Stimulated activated CD4-positive, alpha-beta T cell treated with anti-CD3 and anti-CD28 coated beads, Interleukin-1b, Interleukin-23, amount 100 ng/mL, for 1 hour (primary cell): ENCODE results near the gene SORT1.

ENCODE experiments used
- DNase-seq, 2 donors: peaks; one replicate each; pipeline ENCODE4 v3.0.0-alpha.2; 2020; ENCODE audit warnings: low read depth in 2 of 2

The SORT1 gene

DNA sequence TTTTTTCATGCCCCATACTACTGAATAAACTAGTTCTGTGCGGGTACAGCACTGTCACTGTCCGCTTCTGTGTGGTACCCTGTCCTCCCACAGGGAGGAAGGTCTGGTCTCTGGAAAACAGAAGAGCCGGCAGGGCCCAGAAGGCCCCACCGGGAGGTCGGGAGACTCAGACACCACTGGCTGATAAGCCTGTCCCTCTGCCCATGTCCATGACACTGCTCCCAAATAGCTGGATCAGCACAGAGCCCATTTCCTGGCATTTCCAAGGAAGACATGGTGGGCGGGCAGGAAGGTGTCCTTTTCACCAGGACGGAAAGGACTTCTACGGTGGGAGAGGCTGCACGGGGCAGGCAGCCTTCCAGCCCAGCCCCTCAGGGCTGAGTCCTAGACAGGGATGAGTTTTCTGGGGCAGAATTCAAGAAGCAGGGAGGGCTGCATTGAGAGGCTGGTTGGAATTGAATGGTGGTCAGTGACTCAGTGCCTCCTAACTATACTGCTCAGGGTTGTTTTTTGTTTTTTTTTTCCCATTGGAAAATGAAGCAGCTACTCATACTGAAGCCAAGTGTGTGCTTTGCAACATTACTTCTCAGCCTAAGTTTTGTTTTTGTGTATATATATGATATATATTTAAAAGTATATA, 121.9 kb downstream of the SORT1 start:
- no peak for DNase-seq

DNA sequence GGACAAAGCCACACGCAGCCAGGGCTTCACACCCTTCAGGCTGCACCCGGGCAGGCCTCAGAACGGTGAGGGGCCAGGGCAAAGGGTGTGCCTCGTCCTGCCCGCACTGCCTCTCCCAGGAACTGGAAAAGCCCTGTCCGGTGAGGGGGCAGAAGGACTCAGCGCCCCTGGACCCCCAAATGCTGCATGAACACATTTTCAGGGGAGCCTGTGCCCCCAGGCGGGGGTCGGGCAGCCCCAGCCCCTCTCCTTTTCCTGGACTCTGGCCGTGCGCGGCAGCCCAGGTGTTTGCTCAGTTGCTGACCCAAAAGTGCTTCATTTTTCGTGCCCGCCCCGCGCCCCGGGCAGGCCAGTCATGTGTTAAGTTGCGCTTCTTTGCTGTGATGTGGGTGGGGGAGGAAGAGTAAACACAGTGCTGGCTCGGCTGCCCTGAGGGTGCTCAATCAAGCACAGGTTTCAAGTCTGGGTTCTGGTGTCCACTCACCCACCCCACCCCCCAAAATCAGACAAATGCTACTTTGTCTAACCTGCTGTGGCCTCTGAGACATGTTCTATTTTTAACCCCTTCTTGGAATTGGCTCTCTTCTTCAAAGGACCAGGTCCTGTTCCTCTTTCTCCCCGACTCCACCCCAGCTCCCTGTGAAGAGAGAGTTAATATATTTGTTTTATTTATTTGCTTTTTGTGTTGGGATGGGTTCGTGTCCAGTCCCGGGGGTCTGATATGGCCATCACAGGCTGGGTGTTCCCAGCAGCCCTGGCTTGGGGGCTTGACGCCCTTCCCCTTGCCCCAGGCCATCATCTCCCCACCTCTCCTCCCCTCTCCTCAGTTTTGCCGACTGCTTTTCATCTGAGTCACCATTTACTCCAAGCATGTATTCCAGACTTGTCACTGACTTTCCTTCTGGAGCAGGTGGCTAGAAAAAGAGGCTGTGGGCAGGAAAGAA, 122.9 kb downstream of the SORT1 start:
- no peak for DNase-seq

DNA sequence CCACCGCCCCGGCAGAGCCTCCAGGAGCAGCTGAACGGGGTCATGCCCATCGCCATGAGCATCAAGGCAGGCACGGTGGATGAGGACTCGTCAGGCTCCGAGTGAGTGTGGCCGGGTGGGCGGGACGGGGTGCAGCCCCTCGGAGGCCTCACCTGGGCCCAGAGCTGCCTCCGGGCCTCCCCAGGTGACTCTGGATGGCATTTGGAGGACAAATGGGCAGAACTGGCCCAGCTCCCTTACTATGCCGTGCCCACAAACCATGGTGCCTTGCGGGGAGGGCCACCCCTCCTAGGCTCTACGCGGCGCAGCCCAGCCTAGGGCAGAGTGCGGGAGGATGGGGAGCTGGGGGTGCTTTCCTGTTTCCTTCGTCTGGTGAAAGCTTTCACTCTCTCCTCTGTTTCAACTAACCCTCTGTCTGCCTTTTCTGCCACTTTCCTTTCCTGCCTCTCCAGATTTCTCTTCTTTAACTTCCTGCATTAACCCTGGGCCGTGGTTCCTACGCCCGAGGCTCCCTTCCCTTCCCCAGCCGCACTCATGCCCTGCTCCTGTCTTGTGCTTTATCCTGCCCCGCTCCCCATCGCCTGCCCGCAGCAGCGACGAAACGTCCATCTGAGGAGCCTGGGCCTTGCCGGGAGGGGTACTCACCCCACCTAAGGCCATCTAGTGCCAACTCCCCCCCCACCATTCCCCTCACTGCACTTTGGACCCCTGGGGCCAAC, 124.0 kb downstream of the SORT1 start:
- no peak for DNase-seq

DNA sequence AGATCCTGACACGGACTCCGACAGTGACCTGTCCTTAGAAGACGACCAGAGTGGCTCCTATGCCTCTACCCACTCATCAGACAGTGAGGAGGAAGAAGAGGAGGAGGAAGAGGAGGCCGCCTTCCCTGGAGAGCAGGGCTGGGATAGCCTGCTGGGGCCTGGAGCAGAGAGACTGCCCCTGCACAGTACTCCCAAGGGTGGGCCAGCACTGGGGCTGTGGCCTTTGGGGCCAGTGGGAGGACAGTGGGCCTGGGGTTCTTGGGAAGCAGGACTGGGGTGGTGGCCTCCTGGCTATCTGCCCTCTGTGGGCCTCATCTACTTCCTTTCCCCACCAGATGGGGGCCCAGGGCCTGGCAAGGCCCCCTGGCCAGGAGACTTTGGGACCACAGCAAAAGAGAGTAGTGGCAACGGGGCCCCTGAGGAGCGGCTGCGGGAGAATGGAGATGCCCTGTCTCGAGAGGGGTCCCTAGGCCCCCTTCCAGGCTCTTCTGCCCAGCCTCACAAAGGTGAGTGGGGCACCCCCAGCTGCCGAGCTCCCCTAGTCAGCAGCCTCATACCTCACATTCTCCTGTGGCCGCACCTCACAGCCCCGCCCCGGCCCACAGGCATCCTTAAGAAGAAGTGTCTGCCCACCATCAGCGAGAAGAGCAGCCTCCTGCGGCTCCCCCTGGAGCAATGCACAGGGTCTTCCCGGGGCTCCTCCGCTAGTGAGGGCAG, 124.7 kb downstream of the SORT1 start:
- no peak for DNase-seq

DNA sequence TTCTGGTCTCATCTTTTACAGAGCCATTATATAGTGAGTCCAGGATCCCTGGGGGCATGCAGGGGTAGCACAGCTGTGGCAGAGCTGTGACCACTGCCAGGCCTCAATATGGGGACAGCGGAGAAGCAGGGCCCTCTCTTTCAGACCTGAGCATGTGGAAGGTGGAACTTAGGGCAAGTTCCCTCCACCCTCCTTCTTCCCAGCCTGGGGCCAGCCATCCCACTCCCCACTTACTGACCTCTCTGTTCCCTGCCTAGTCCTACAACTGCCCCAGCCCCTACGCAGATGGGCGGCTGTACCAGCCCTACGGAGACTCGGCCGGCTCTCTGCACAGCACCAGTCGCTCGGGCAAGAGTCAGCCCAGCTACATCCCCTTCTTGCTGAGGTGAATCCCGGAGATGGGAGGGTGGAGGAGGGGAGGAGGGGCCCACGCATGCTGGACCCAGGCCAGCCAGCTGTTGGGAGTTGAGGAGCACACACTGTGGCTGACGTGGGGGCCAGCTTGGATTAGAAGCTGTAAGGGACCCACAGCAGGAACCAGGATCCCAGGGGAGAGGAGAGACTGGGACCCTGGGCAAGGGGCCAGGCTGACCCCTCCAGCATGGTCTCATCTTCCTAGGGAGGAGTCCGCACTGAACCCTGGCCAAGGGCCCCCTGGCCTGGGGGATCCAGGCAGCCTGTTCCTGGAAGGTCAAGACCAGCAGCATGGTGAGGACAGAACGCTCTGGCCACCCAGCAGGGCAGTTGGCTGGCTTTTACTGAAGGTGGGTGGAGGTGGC, 125.5 kb downstream of the SORT1 start:
- DNase-seq = no peak

DNA sequence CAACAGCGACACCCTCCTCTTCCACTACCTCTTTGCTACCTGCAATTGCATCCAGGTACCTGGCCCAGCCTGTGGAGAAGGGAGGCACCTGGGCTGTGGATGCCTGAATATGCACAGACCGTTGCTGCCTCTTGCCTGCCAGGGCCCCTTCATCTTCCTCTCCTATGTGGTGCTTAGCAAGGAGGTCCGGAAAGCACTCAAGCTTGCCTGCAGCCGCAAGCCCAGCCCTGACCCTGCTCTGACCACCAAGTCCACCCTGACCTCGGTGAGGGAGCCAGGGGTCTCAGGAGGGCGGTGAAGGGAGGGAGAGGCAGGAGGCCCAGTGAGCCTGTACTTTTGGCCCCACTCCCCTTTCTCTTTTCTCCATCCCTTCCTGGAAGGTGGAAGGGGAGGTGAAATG, 126.3 kb downstream of the SORT1 start:
- DNase-seq = no peak

DNA sequence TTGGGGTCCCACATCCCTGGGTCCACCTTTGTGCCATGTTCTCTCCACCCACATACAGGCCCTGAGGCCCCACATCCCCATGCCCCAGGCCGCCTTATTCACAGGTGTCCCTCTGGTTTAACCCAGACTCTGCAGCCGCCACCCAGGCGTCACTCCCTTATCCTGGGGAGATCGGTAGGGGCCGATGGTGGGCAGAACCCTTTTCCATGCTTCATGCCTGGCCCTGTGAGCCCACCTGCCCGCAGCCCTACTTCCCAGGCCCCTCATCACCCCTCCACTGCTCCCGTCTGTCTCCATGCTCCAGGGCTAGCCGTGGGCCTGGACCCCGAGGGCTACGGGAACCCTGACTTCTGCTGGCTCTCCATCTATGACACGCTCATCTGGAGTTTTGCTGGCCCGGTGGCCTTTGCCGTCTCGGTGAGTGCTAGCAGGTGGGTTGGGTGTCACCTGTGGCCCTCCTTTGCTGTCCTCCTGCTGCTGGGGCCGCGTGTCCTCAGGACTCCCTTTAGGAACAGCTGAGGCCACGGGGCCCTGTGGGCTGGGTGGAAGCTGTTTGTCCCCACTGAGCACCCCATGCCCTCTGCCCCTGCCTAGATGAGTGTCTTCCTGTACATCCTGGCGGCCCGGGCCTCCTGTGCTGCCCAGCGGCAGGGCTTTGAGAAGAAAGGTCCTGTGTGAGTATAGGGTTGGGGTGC, 126.9 kb downstream of the SORT1 start:
- DNase-seq = no peak

DNA sequence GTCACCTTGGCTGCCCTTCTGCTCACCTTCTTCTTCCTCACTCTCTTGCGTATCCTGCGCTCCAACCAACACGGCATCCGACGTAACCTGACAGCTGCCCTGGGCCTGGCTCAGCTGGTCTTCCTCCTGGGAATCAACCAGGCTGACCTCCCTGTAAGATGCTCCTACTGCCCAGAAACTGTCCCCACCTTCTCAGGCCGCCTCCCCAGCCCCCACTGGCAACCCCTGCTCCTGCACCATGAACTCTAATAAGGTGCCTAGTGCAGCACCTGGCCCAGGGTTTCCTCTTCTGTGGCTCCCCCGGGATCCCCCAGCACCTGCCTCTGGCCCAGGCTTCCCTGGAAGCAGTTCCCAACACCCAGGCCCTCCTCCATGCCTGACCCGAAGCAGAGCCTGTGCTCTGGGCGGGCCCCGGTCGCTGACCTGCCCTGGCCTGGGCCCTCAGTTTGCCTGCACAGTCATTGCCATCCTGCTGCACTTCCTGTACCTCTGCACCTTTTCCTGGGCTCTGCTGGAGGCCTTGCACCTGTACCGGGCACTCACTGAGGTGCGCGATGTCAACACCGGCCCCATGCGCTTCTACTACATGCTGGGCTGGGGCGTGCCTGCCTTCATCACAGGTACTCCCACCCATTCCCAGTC, 127.6 kb downstream of the SORT1 start:
- no peak for DNase-seq

DNA sequence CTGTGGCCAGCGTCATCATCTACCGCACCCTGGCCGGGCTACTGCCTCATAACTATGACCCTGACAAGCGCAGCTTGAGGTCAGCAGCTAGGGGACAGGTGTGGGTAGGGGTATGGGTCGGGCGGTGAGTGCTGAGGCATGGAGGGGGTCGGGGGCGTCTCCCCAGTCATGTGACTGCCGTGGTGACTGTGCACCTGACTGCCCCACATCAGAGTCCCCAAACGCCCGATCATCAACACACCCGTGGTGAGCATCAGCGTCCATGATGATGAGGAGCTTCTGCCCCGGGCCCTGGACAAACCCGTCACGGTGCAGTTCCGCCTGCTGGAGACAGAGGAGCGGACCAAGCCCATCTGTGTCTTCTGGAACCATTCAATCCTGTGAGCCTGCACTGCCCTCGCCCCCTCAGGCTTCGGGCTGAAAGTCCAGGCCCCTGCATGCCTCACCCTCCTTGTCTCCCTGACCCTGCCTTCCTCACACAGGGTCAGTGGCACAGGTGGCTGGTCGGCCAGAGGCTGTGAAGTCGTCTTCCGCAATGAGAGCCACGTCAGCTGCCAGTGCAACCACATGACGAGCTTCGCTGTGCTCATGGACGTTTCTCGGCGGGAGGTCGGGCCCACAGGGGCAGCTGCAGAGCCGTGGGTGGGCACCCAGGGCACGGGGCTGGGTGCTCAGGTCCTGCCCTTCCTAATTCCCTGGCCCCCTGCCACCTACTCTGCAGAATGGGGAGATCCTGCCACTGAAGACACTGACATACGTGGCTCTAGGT, 128.3 kb downstream of the SORT1 start:
- no peak for DNase-seq

DNA sequence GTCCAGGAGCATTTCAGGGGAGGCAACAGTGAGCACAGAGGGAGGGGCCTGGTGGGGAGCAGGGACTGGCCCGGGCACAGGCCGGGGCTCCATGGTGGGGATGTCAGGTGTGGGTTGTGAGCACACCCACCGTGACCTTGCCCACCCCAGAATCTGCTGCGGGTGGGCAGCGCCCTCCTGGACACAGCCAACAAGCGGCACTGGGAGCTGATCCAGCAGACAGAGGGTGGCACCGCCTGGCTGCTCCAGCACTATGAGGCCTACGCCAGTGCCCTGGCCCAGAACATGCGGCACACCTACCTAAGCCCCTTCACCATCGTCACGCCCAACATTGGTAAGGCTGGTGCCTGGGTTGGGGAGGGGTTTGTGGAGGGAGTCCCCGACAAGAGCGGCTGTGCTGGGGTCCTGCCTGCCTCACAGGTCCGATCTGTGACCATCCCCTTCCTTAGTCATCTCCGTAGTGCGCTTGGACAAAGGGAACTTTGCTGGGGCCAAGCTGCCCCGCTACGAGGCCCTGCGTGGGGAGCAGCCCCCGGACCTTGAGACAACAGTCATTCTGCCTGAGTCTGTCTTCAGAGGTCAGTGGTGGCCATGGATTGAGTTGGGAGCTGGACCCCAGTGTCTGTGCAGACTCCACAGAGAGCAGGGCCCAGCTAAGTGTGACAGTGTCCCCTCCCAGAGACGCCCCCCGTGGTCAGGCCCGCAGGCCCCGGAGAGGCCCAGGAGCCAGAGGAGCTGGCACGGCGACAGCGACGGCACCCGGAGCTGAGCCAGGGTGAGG, 129.1 kb downstream of the SORT1 start:
- no peak for DNase-seq

DNA sequence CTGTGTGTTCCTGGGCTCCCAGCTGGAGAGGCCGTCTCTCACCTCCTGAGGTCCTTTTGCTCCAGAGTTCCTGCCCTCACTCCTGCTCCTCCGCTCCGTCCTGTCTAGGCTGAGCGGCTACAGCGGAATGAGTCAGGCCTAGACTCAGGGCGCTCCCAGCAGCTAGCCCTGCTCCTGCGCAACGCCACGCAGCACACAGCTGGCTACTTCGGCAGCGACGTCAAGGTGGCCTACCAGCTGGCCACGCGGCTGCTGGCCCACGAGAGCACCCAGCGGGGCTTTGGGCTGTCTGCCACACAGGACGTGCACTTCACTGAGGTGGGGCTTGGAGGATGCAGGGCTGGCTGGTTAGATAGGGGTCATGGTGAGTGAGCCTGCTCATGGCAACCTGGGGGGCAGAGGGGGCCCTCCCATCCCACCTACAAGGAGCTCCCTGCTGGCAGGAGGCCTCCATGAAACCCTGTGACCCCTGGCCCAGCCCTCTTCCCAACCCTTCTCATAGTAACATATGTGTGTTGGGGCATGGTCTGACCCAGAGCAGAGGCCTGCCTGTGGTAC, 129.9 kb downstream of the SORT1 start:
- no peak for DNase-seq

DNA sequence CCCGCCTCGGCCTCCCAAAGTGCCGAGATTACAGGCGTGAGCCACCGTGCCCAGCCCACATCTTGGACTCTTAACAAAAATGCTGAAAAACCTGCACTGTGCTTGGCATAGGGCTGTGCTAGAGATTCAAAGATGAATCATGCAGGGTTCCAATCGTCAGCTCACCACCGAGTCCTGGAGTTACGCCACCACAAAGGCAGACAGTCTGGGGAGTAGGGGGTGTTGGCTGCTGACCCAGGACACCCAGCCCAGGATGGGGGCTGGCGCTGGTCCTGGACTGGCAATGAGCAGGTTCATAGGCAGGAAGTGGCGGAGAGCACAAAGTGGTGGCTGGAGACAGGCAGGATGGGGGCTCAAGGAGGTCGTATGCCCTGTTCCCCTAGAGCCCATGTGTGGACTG, 130.8 kb downstream of the SORT1 start:
- DNase-seq = no peak

DNA sequence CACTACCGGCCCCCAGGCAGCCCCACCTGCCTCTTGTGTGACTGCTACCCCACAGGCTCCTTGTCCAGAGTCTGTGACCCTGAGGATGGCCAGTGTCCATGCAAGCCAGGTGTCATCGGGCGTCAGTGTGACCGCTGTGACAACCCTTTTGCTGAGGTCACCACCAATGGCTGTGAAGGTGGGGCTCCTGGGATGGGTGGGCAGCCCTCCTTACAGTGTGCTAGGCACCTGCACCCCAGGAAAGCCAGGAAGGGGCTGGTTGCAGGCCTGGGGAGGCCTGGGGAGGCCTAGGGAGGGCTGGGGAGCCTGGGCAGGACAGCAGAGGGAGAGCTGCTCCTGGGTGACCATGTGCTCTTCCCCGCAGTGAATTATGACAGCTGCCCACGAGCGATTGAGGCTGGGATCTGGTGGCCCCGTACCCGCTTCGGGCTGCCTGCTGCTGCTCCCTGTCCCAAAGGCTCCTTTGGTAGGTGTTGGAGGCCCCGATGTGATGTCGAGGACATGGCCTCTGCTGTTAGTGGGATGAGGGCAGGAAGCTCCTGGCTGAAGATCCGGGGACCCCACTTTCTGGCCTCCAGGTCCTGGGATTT, 131.9 kb downstream of the SORT1 start:
- no peak for DNase-seq

DNA sequence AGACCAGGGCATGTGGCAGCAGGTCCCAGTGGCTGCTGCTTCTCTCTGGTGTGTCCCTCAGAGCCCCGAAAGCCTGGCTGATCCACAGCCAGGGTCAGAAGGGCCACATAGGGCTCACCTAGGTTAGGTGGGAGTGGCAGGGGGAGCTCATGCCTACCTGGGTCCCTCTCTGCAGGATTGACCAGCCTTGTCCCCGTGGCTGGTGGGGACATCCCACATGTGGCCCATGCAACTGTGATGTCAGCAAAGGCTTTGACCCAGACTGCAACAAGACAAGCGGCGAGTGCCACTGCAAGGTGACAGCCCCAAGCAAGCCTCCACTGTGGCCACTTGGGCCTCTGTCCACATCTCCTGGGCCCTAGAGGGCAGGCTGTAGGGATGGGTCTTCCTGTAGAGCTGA, 132.7 kb downstream of the SORT1 start:
- DNase-seq = no peak

DNA sequence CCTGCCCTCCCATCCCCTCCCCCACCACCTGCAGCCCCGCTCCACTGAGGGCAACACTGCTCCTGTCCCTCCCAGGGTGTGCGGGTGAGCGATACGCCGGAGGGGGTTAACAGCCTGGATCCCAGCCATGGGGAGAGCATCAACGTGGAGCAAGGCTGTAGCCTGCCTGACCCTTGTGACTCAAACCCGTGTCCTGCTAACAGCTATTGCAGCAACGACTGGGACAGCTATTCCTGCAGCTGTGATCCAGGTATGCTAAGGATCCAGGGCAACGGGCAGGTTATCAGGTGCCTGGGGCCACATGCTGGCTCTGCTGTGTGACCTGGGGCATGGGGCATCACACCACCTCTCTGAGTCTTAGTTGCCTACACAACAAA, 133.4 kb downstream of the SORT1 start:
- DNase-seq = no peak

DNA sequence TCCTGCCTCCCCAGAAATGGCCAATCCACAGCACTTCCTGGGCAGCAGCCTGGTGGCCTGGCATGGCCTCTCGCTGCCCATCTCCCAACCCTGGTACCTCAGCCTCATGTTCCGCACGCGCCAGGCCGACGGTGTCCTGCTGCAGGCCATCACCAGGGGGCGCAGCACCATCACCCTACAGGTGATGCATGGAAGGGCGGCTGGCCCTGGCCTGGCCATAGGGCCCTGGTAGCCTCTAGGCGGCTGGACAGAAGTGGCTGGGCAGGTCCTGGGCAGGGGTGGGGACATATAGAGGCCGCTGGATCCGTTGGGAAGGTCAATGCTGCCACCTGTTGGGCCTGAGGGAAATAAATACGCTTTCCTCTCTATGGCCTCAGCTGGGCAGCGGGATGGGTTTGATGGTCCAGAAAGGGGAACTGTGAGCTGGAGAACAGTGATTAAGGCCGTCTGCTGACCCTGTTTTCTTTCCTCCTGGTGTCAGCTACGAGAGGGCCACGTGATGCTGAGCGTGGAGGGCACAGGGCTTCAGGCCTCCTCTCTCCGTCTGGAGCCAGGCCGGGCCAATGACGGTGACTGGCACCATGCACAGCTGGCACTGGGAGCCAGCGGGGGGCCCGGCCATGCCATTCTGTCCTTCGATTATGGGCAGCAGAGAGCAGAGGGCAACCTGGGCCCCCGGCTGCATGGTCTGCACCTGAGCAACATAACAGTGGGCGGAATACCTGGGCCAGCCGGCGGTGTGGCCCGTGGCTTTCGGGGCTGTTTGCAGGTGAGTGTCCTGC, 133.9 kb downstream of the SORT1 start:
- peak; percentile 42 to 77 for DNase-seq

DNA sequence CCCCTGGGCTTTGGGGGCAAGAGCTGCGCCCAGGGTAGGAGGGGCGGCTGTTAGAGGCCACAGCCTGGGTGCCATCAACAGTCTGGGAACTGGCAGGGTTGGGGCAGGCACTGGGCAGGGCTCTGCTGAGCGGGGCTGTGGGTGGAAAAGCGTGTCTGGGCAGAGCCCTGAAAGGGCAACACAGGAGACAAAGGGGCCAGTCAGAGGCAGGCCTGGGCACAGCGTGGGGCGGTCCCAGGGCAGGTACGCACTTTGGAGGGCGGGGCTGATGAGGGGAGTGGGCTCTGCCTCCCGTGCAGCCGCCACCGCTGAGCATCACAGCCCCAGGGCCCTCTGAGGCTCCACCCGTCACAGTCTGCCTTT, 134.5 kb downstream of the SORT1 start:
- DNase-seq = no peak
